ENCODE measurements around the gene FBXW9. TPM values are rescaled to one million over a fixed set of nuclear protein-coding genes. Genes with fewer than 3 reads are reported as not detected.

FBXW9 gene
- total RNA-seq (3.9 TPM), polyA plus RNA-seq (ENCODE audit: insufficient read depth in 1 of 8, insufficient read length in 8 of 8, low replicate concordance in 1 of 8) (1 to 10 TPM; 4.1 to 5.7 (median 4.7) TPM)
- long read RNA-seq, donor 1, partial matches to known transcripts, result 0 of 1 reads
- long read RNA-seq, donor 1, other reads (novel, unspliced or antisense), result 0 of 1 reads
- long read RNA-seq, donor 2, result 0 reads
- long read RNA-seq, donor 3, partial matches to known transcripts, result 0 of 1 reads
- long read RNA-seq, donor 3, other reads (novel, unspliced or antisense), result 0 of 1 reads
- long read RNA-seq, donor 4, partial matches to known transcripts, result 0 of 3 reads
- long read RNA-seq, donor 4, other reads (novel, unspliced or antisense), result 0 of 3 reads
- long read RNA-seq, donor 5, partial matches to known transcripts, result 0 of 3 reads
- long read RNA-seq, donor 5, other reads (novel, unspliced or antisense), result 0 of 3 reads
- long read RNA-seq, donor 6, partial matches to known transcripts, result 0 of 3 reads
- long read RNA-seq, donor 6, other reads (novel, unspliced or antisense), result 0 of 3 reads
- long read RNA-seq, donor 7, partial matches to known transcripts, result 0 of 2 reads
- long read RNA-seq, donor 7, other reads (novel, unspliced or antisense), result 0 of 2 reads
- long read RNA-seq, donor 8, partial matches to known transcripts, result 0 of 4 reads
- long read RNA-seq, donor 8, other reads (novel, unspliced or antisense), result 0 of 4 reads
- long read RNA-seq, donor 9, result 0 reads
- long read RNA-seq, donor 10, partial matches to known transcripts, result 0 of 2 reads
- long read RNA-seq, donor 10, other reads (novel, unspliced or antisense), result 0 of 2 reads
- long read RNA-seq, donor 11, result 0 reads

DNA sequence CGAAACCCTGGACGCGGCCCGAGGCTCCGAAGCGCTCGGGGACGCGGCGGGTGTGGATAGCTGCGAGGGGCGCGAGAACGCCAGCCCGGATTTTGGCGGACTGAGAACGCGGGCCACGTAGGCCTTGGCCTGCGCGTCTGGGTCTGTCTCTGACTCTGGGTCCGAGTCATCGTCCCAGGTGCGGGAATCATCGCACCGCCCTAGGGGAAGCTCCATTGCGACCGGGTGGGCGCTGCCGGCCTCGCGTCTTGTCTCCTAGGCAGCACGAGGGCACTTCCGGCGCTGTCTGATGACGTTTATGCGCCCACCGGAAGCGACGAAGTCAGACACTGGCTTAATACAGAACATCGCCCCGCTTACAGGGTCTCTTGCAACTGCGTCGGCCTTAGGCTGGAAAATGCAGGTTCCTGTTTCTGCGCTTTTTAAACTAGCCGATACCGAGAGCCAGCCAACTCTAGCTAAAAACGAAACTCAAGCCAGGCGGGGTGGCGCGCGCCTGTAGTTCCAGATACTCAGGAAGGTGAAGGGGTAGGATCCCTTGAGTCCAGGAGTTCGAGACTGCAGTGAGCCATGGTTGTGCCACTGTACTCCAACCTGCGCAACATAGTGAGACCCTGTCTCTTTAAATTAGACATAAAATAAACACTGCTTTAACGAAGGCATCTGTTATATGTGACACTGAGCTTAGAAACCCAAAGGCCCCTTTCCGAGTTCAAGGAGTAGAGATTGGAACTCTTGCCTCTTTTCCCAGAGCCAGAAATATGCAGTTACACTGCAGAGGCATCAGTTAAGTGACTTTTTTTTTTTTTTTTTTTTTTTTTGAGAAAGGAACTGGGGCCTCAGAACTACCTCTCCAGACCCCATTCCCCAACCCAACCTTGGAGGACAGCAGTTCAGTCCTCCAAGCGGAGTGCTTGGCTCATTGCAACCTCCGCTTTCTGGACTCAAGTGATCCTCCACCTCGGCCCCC, at the start of gene FBXW9:
FBXW9 (minus strand) TSS at position 266 of the 970 bp plus-strand sequence; CDS start at position 216, 50 bp downstream.
- H3K27me3 ChIP-seq (ENCODE audit: control insufficient read depth, insufficient read depth, low read length), result no peaks in the 10 kb centered on the region
- peak within 1 kb of the TSS; percentile 95 for H3K27ac ChIP-seq (ENCODE audit: low read length)
- H3K4me3 ChIP-seq (ENCODE audit: low read length), result peak within 1 kb of the TSS; percentile 96
- WGBS (ENCODE audit: insufficient coverage), result under 1% methylated on average over 51 of the region's 59 CpGs
- DNase-seq, result peak; percentile 98
- H3K36me3 ChIP-seq (ENCODE audit: control insufficient read depth, insufficient read depth, low read length), result peaks cover 30% of the 10 kb centered on the region
- H3K4me1 ChIP-seq (ENCODE audit: control insufficient read depth, insufficient read depth, low read length), result peaks cover 14% of the 10 kb centered on the region
- H3K9me3 ChIP-seq (replicated peaks; ENCODE audit: control insufficient read depth, low read depth, low read length), result no peaks in the 10 kb centered on the region

DNA sequence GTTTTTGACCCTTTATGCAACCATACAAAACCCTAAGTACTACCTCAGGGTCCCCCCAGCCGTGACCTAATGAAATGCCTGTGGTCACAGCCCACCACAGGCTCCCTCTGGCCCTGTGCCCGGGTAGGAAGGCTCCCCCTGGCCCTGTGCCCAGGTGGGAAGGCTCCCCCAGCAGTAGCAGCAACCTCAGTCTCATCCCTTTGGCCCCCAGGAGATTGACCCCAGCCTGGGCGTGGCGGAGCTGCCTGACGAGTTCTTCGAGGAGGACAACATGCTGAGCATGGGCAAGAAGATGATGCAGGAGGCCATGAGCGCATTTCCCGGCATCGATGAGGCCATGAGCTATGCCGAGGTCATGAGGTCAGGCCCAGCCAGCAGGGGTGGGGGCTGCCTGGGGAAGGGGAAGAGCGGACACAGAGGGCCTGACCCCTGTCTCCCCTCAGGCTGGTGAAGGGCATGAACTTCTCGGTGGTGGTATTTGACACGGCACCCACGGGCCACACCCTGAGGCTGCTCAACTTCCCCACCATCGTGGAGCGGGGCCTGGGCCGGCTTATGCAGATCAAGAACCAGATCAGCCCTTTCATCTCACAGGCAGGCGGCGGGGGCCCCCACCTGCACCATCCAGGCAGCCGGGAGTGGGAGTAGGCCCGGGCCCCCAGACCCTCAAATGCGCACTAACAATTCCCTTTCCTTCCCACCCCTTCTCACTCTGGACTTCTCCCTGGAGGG, 48.9 kb upstream of the FBXW9 start:
- Histone ChIP-seq H3K27me3 (ENCODE audit: control insufficient read depth, insufficient read depth, low read length) (peaks cover 3% of the 10 kb centered on the region), H3K4me1 (ENCODE audit: control insufficient read depth, insufficient read depth, low read length) (peaks cover 3% of the 10 kb centered on the region), H3K9me3 (replicated peaks; ENCODE audit: control insufficient read depth, low read depth, low read length) (peaks cover 11% of the 10 kb centered on the region), H3K27ac (ENCODE audit: low read length) (no peak overlapping the region), H3K36me3 (ENCODE audit: control insufficient read depth, insufficient read depth, low read length) (peaks cover 51% of the 10 kb centered on the region), H3K4me3 (ENCODE audit: low read length) (no peak overlapping the region)
- DNase-seq, result no peak
- WGBS (ENCODE audit: insufficient coverage), result 78% methylated on average over 17 of the region's 22 CpGs

DNA sequence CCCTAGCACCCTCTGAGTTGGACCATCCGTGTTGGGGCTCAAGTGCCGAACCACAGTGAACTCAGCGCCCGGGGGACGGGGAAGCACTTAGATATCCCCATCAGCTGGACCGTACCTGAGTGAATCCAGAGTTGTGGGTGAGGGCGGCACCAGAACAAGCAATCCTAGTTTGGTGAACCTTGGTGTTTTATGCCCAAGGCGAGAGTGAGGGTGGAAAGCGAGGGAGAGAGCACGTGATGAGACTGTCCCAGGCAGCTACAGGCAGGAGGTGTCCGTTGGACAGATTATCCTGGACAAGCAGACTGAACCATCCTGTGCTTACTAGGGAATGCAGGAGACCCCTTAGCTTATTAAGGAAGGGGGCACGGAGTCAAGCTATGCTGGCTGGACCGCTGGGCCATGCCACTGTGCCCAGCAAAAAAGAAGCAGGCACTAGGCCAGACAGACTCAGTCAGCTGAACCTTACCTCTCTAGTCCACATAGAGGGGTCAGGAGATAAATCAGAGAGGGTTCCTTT, 41.5 kb upstream of the FBXW9 start:
- peak overlapping the region; percentile 93 for H3K4me3 ChIP-seq (ENCODE audit: low read length)
- H3K36me3 ChIP-seq (ENCODE audit: control insufficient read depth, insufficient read depth, low read length), result peaks cover 31% of the 10 kb centered on the region
- no peaks in the 10 kb centered on the region for H3K27me3 ChIP-seq (ENCODE audit: control insufficient read depth, insufficient read depth, low read length)
- H3K27ac ChIP-seq (ENCODE audit: low read length), result no peak overlapping the region
- no peak for DNase-seq
- WGBS (ENCODE audit: insufficient coverage), result 4% methylated on average over 11 of the region's 13 CpGs
- no peaks in the 10 kb centered on the region for H3K9me3 ChIP-seq (replicated peaks; ENCODE audit: control insufficient read depth, low read depth, low read length)
- H3K4me1 ChIP-seq (ENCODE audit: control insufficient read depth, insufficient read depth, low read length), result peaks cover 29% of the 10 kb centered on the region

DNA sequence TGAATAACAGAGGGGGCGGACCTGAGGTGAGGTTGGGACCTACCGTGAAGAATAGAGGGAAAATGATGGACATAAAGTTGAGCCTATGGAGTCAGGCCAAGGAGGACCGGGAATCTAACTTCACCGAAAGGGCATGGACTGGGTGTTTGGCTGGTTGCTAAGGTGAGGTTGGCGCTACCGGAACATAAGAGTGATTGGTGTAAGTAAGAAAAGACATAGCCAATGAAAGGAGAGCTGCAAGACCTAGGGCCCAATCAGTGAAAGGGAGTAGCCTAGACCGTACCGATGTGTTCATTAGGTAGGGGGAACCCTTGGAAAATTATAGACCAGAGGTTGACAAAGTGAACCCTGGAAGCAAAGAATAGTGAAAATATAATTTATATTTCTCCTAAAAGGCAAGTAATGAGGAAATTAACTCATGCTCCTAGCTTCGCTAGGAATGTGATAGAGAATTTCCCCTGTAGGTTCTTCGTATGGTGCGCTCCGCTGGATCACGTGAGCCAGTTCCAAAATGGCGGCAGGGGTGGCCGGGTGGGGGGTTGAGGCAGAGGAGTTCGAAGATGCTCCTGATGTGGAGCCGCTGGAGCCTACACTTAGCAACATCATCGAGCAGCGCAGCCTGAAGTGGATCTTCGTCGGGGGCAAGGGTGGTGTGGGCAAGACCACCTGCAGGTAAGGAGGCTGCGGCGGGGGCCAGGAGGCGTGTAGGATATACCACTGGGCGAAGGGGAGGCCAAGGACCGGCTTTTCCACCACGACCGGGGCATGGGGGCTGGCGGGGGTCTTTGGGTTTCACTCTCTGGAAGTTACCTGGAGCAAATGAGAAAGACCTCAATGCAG, 40.8 kb upstream of the FBXW9 start, which contains the start of gene GET3:
GET3 (plus strand) TSS at position 503 of the 840 bp plus-strand sequence; CDS start at position 512, 9 bp downstream.
- Histone ChIP-seq H3K27me3 (ENCODE audit: control insufficient read depth, insufficient read depth, low read length) (no peaks in the 10 kb centered on the region), H3K9me3 (replicated peaks; ENCODE audit: control insufficient read depth, low read depth, low read length) (no peaks in the 10 kb centered on the region), H3K4me1 (ENCODE audit: control insufficient read depth, insufficient read depth, low read length) (peaks cover 35% of the 10 kb centered on the region), H3K4me3 (ENCODE audit: low read length) (peak within 1 kb of the TSS; percentile 93), H3K36me3 (ENCODE audit: control insufficient read depth, insufficient read depth, low read length) (peaks cover 30% of the 10 kb centered on the region), H3K27ac (ENCODE audit: low read length) (peak within 1 kb of the TSS; percentile 93)
- under 1% methylated on average over 27 of the region's 29 CpGs for WGBS (ENCODE audit: insufficient coverage)
- peak; percentile 99 for DNase-seq

DNA sequence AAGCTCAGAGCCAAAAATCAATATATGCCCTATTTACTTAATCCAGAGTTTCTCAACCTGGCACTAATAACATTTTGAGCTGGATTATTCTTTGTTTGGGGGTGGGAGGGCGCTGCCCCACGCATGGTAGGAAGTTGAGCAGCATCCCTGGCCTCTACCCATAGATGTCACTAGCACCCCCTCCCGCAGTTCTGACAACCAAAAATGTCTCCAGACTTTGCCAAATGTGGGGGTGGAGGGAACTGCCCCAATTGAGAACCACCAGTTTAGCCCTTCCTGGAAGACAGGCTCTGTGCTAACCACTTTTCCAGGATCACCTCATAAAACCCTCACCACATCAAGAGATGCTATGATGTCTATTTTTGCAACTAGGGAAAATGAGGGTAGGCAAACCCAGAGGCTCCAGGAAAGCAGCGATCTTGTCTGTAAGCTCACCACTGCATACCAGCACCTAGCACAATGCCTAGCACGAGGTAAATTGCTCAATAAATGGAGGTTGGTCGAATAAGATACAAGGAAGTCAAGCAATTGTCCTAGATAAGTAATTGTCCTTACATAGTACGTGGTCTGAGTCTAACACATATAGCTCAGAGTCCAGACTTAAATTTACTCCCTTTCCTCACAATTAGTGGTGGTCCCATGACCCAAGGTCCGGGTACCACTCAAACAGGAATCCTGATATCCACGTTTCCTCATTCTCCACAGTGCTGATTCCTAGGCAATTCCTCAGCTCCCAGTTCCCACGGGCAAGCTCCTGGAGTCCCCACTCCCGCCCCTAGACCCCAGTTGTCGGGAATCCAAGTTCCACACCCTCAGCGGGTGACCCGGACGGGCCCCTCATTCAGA, 37.2 kb upstream of the FBXW9 start:
- Histone ChIP-seq H3K4me1 (ENCODE audit: control insufficient read depth, insufficient read depth, low read length) (peaks cover 36% of the 10 kb centered on the region), H3K4me3 (ENCODE audit: low read length) (peak overlapping the region; percentile 55), H3K36me3 (ENCODE audit: control insufficient read depth, insufficient read depth, low read length) (peaks cover 36% of the 10 kb centered on the region), H3K9me3 (replicated peaks; ENCODE audit: control insufficient read depth, low read depth, low read length) (no peaks in the 10 kb centered on the region), H3K27me3 (ENCODE audit: control insufficient read depth, insufficient read depth, low read length) (no peaks in the 10 kb centered on the region), H3K27ac (ENCODE audit: low read length) (peak overlapping the region; percentile 62)
- 0% methylated on average over 8 of the region's 15 CpGs for WGBS (ENCODE audit: insufficient coverage)
- peak; percentile 51 for DNase-seq

DNA sequence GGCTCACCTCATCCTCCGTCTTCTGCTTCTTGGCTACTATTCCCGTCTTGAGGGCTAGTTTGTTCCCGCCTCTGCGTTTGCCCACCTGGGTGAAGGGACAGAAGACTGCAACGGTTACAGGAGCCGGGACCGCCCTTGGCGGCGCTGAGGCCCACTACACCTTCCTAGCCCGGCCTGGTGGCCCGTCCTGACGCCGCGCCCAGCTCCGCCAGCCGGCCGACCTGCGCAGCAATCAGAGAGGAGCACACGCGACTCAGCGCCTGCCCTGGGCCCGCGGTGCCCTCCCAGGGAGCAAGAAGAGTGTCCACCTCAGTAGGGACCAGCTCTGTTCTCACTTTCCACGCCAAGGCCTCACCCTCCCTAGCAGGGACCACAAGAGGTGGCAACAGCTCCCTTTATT, 34.9 kb upstream of the FBXW9 start:
- H3K4me3 ChIP-seq (ENCODE audit: low read length), result no peak overlapping the region
- WGBS (ENCODE audit: insufficient coverage), result 91% methylated on average over 23 of the region's 24 CpGs
- H3K4me1 ChIP-seq (ENCODE audit: control insufficient read depth, insufficient read depth, low read length), result peaks cover 20% of the 10 kb centered on the region
- no peak for DNase-seq
- no peak overlapping the region for H3K27ac ChIP-seq (ENCODE audit: low read length)
- no peaks in the 10 kb centered on the region for H3K9me3 ChIP-seq (replicated peaks; ENCODE audit: control insufficient read depth, low read depth, low read length)
- H3K27me3 ChIP-seq (ENCODE audit: control insufficient read depth, insufficient read depth, low read length), result no peaks in the 10 kb centered on the region
- peaks cover 40% of the 10 kb centered on the region for H3K36me3 ChIP-seq (ENCODE audit: control insufficient read depth, insufficient read depth, low read length)

DNA sequence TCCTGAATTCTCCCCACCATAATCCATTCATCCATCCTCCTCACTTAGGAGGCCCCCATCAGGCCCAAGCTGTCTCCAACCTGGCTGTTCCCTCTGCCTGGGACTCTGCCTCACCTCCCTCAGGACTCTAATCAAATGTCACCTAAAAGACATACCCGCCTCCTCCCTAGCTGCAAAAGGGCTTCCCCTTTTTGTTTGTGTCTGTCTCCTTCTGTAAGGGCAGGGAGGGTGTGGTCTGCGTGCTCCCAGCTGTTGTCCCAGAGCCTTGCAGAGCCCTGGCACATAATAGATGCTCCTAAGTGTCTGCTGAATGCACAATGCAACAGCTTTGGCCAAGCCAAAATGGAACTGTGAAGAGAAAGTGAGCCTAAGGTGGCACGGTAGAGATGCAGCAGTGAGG, 33.6 kb upstream of the FBXW9 start:
- H3K36me3 ChIP-seq (ENCODE audit: control insufficient read depth, insufficient read depth, low read length), result peaks cover 40% of the 10 kb centered on the region
- no peaks in the 10 kb centered on the region for H3K9me3 ChIP-seq (replicated peaks; ENCODE audit: control insufficient read depth, low read depth, low read length)
- no peak for DNase-seq
- H3K4me1 ChIP-seq (ENCODE audit: control insufficient read depth, insufficient read depth, low read length), result peaks cover 18% of the 10 kb centered on the region
- no peaks in the 10 kb centered on the region for H3K27me3 ChIP-seq (ENCODE audit: control insufficient read depth, insufficient read depth, low read length)
- no peak overlapping the region for H3K27ac ChIP-seq (ENCODE audit: low read length)
- H3K4me3 ChIP-seq (ENCODE audit: low read length), result no peak overlapping the region
- 80% methylated on average over 2 of the region's 3 CpGs for WGBS (ENCODE audit: insufficient coverage)

Measured in muscle of leg (tissue), 16 donors.